Liver (tissue), 3 donors: ENCODE data around the gene ANTXR1.

ENCODE experiments used
- EGR1 ChIP-seq, 2 donors: IDR thresholded peaks; 2 replicates each; pipeline ENCODE4 v1.6.1; 2016 to 2018; ENCODE audit warnings: antibody characterized with exemption in 2 of 2, low read depth in 2 of 2
- HNF4A ChIP-seq, 2 donors: conservative IDR thresholded peaks; 2 replicates each; pipeline ENCODE4 v1.6.1; 2016; ENCODE audit warnings: antibody characterized with exemption in 2 of 2, mild to moderate bottlenecking in 2 of 2
- RAD21 ChIP-seq, 2 donors: IDR thresholded peaks; 2 replicates each; pipeline ENCODE4 v1.6.1; 2016; ENCODE audit warnings: antibody characterized with exemption in 2 of 2, mild to moderate bottlenecking in 2 of 2
- TF ChIP-seq, protein P1 (sequence below): fragments of 150-350 bp; IDR thresholded peaks from 2 replicates; pipeline ENCODE4 v1.5.1; 2017; ENCODE audit warnings: improper control_type of control experiment, low read depth, low read length; ENCODE audit not compliant: missing input control
- TF ChIP-seq, protein P2 (sequence below): IDR thresholded peaks from 2 replicates; pipeline ENCODE4 v1.6.1; 2016; ENCODE audit warnings: antibody characterized with exemption
- TF ChIP-seq, protein P3 (sequence below): IDR thresholded peaks from 2 replicates; pipeline ENCODE4 v1.6.1; 2016; ENCODE audit warnings: antibody characterized with exemption
- TF ChIP-seq, protein P4 (sequence below): IDR thresholded peaks from 2 replicates; pipeline ENCODE4 v1.6.1; 2016; ENCODE audit warnings: antibody characterized with exemption, mild to moderate bottlenecking
- donor health status: healthy.
- donor health status: healthy.

DNA sequence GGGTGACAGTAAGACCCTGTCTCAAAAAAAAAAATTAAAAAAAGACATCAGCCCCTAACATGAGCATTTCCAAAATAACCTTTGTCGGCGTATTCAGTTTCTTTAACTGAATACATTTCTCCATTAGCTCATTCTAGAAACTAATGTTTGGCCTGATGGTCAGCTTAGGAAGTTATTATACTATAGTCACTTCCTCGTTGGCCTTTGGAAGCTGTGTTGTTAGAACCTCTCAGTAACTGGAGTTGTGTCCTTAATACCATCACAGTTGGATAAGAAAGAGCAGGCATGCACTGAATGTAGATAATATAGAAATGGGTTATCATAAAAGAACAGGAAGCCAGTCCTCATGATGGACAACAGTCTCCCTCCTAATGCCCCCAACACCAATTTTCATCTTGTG is 112.8 kb downstream of the ANTXR1 start:
- TF ChIP-seq, protein P1, sequence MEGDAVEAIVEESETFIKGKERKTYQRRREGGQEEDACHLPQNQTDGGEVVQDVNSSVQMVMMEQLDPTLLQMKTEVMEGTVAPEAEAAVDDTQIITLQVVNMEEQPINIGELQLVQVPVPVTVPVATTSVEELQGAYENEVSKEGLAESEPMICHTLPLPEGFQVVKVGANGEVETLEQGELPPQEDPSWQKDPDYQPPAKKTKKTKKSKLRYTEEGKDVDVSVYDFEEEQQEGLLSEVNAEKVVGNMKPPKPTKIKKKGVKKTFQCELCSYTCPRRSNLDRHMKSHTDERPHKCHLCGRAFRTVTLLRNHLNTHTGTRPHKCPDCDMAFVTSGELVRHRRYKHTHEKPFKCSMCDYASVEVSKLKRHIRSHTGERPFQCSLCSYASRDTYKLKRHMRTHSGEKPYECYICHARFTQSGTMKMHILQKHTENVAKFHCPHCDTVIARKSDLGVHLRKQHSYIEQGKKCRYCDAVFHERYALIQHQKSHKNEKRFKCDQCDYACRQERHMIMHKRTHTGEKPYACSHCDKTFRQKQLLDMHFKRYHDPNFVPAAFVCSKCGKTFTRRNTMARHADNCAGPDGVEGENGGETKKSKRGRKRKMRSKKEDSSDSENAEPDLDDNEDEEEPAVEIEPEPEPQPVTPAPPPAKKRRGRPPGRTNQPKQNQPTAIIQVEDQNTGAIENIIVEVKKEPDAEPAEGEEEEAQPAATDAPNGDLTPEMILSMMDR = no peak
- TF ChIP-seq, protein P2, sequence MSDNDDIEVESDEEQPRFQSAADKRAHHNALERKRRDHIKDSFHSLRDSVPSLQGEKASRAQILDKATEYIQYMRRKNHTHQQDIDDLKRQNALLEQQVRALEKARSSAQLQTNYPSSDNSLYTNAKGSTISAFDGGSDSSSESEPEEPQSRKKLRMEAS = no peak
- TF ChIP-seq, protein P3, sequence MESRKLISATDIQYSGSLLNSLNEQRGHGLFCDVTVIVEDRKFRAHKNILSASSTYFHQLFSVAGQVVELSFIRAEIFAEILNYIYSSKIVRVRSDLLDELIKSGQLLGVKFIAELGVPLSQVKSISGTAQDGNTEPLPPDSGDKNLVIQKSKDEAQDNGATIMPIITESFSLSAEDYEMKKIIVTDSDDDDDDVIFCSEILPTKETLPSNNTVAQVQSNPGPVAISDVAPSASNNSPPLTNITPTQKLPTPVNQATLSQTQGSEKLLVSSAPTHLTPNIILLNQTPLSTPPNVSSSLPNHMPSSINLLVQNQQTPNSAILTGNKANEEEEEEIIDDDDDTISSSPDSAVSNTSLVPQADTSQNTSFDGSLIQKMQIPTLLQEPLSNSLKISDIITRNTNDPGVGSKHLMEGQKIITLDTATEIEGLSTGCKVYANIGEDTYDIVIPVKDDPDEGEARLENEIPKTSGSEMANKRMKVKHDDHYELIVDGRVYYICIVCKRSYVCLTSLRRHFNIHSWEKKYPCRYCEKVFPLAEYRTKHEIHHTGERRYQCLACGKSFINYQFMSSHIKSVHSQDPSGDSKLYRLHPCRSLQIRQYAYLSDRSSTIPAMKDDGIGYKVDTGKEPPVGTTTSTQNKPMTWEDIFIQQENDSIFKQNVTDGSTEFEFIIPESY = no peak
- TF ChIP-seq RAD21 (IDR thresholded peaks at IDR 0.05) = no peak
- no peak for TF ChIP-seq EGR1 (IDR thresholded peaks at IDR 0.05; ENCODE audit: low read depth in 2 of 2)
- TF ChIP-seq, protein P4, sequence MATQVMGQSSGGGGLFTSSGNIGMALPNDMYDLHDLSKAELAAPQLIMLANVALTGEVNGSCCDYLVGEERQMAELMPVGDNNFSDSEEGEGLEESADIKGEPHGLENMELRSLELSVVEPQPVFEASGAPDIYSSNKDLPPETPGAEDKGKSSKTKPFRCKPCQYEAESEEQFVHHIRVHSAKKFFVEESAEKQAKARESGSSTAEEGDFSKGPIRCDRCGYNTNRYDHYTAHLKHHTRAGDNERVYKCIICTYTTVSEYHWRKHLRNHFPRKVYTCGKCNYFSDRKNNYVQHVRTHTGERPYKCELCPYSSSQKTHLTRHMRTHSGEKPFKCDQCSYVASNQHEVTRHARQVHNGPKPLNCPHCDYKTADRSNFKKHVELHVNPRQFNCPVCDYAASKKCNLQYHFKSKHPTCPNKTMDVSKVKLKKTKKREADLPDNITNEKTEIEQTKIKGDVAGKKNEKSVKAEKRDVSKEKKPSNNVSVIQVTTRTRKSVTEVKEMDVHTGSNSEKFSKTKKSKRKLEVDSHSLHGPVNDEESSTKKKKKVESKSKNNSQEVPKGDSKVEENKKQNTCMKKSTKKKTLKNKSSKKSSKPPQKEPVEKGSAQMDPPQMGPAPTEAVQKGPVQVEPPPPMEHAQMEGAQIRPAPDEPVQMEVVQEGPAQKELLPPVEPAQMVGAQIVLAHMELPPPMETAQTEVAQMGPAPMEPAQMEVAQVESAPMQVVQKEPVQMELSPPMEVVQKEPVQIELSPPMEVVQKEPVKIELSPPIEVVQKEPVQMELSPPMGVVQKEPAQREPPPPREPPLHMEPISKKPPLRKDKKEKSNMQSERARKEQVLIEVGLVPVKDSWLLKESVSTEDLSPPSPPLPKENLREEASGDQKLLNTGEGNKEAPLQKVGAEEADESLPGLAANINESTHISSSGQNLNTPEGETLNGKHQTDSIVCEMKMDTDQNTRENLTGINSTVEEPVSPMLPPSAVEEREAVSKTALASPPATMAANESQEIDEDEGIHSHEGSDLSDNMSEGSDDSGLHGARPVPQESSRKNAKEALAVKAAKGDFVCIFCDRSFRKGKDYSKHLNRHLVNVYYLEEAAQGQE = no peak
- TF ChIP-seq HNF4A (conservative IDR thresholded peaks at IDR 0.05) = no peak
